Measurements from ENCODE around the gene APBB1IP. TPM values are rescaled to one million over a fixed set of nuclear protein-coding genes. Genes with fewer than 3 reads are reported as not detected.

APBB1IP gene
- total RNA-seq, 2 experiments from 2014 or later = 81.1 to 88.7 TPM

Other genes starting within 250 kb of the APBB1IP start
- not detected for gene GAD2, start 221.6 kb upstream of the APBB1IP start, total RNA-seq